DOHH2 (cell line): Measurements from ENCODE around the gene BMP6.
A peak's percentile ranks its signal among the peaks of the same experiment; 100 is the strongest.

Source experiments
- H3F3A ChIP-seq: fragments of 200-600 bp; sonication (generic), shearing (Covaris generic); 2 replicates; pipeline ENCODE4 v1.6.0; 2016; ENCODE audit warnings: antibody characterized with exemption, mild to moderate bottlenecking; ENCODE audit not compliant: control insufficient read depth, insufficient read depth
- H3K27ac ChIP-seq: fragments of 200-600 bp; sonication (generic); 2 replicates; pipeline ENCODE4 v1.5.1; 2014; ENCODE audit warnings: low read depth, mild to moderate bottlenecking, low read length, moderate library complexity
- H3K27me3 ChIP-seq: fragments of 200-600 bp; sonication (generic); 2 replicates; pipeline ENCODE4 v1.6.1; 2014; ENCODE audit warnings: mild to moderate bottlenecking, low read length, mixed read lengths; ENCODE audit not compliant: control insufficient read depth
- H3K36me3 ChIP-seq: fragments of 200-600 bp; sonication (generic); 2 replicates; pipeline ENCODE4 v1.6.1; 2014; ENCODE audit warnings: mild to moderate bottlenecking, low read length, moderate library complexity, mixed read lengths; ENCODE audit not compliant: control insufficient read depth
- H3K4me1 ChIP-seq: fragments of 200-600 bp; sonication (generic); 2 replicates; pipeline ENCODE4 v1.6.1; 2014; ENCODE audit warnings: mild to moderate bottlenecking, low read length, mixed read lengths; ENCODE audit not compliant: control insufficient read depth
- H3K4me2 ChIP-seq: fragments of 200-600 bp; sonication (generic); 2 replicates; pipeline ENCODE4 v1.6.0; 2014; ENCODE audit warnings: mild to moderate bottlenecking, low read length, moderate library complexity
- H3K4me3 ChIP-seq: fragments of 200-600 bp; sonication (generic); 2 replicates; pipeline ENCODE4 v1.5.1; 2014; ENCODE audit warnings: mild to moderate bottlenecking, low read length, mixed read lengths
- H3K79me2 ChIP-seq: fragments of 200-600 bp; sonication (generic); 2 replicates; pipeline ENCODE4 v1.6.1; 2014; ENCODE audit warnings: mild to moderate bottlenecking, low read length, mixed read lengths; ENCODE audit not compliant: control insufficient read depth
- H3K9me2 ChIP-seq: fragments of 200-600 bp; sonication (generic); replicated peaks from 2 replicates; pipeline ENCODE4 v1.6.1; 2014; ENCODE audit warnings: mild to moderate bottlenecking, low read length, mixed read lengths; ENCODE audit not compliant: control insufficient read depth
- H3K9me3 ChIP-seq: fragments of 200-600 bp; sonication (generic); 2 replicates; pipeline ENCODE4 v1.6.1; 2014; ENCODE audit warnings: antibody characterized with exemption, low read length, mixed read lengths; ENCODE audit not compliant: control insufficient read depth, insufficient read depth
- H4K20me1 ChIP-seq: fragments of 200-600 bp; sonication (generic); 2 replicates; pipeline ENCODE4 v1.6.0; 2014; ENCODE audit warnings: low read depth, mild to moderate bottlenecking, antibody characterized with exemption, low read length, moderate library complexity; ENCODE audit not compliant: control insufficient read depth, insufficient read depth
- EZH2phosphoT487 ChIP-seq: fragments of 200-600 bp; sonication (generic); IDR thresholded peaks from 2 replicates; pipeline ENCODE4 v1.6.1; 2017; ENCODE audit warnings: borderline replicate concordance, mild to moderate bottlenecking, antibody characterized with exemption, low read length, moderate library complexity, mixed read lengths
- TF ChIP-seq, protein P1 (sequence below): fragments of 200-600 bp; sonication (generic); IDR thresholded peaks from one replicate; pipeline ENCODE4 v1.5.1; 2014; ENCODE audit warnings: antibody characterized with exemption, mild to moderate bottlenecking, low read depth, low read length; ENCODE audit not compliant: poor library complexity, severe bottlenecking

BMP6 gene

DNA sequence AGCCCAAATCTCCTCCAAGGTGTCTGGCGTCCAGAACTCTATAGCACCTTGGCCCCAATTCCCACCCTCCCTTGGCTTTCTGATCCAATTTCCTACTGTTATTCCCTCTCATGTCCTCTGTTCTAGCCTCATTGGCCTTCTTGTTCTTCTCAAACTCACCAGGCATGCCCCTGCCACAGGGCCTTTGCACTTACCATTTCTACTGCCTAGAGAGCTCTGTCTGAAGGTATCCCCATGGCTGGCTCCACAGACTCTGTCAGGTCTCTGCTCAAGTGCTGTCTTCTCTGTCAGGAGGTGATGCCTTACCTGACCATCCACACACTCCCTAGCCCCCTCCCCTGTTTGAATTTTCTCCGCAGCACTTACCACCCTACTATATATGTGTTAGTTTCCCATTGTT, 5.6 kb upstream of the BMP6 start:
- Histone ChIP-seq H3K79me2 (no peaks in the 10 kb centered on the region), H3K27me3 (peaks cover 27% of the 10 kb centered on the region), H3K9me3 (no peaks in the 10 kb centered on the region), H3F3A (no peaks in the 10 kb centered on the region), H3K27ac (no peak overlapping the region), H3K9me2 (no peaks in the 10 kb centered on the region), H3K4me2 (no peak overlapping the region), H4K20me1 (no peaks in the 10 kb centered on the region), H3K4me3 (no peak overlapping the region), H3K4me1 (no peaks in the 10 kb centered on the region), H3K36me3 (no peaks in the 10 kb centered on the region)
- TF ChIP-seq, protein P1, sequence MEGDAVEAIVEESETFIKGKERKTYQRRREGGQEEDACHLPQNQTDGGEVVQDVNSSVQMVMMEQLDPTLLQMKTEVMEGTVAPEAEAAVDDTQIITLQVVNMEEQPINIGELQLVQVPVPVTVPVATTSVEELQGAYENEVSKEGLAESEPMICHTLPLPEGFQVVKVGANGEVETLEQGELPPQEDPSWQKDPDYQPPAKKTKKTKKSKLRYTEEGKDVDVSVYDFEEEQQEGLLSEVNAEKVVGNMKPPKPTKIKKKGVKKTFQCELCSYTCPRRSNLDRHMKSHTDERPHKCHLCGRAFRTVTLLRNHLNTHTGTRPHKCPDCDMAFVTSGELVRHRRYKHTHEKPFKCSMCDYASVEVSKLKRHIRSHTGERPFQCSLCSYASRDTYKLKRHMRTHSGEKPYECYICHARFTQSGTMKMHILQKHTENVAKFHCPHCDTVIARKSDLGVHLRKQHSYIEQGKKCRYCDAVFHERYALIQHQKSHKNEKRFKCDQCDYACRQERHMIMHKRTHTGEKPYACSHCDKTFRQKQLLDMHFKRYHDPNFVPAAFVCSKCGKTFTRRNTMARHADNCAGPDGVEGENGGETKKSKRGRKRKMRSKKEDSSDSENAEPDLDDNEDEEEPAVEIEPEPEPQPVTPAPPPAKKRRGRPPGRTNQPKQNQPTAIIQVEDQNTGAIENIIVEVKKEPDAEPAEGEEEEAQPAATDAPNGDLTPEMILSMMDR, result no peak
- TF ChIP-seq EZH2phosphoT487, result no peak

GRCh38 chr6:7721649-7722048, 4.2 kb upstream of the BMP6 start:
- H3F3A ChIP-seq, result no peaks in the 10 kb centered on the region
- no peak overlapping the region for H3K27ac ChIP-seq
- H3K4me2 ChIP-seq, result no peak overlapping the region

GRCh38 chr6:7723041-7723447, 2.9 kb upstream of the BMP6 start:
- Histone ChIP-seq H3K27me3 (peaks cover 51% of the 10 kb centered on the region), H3K9me2 (no peaks in the 10 kb centered on the region), H4K20me1 (no peaks in the 10 kb centered on the region), H3K4me3 (no peak overlapping the region), H3K9me3 (no peaks in the 10 kb centered on the region), H3K4me2 (no peak overlapping the region), H3K79me2 (no peaks in the 10 kb centered on the region), H3K27ac (no peak overlapping the region), H3F3A (no peaks in the 10 kb centered on the region), H3K4me1 (peaks cover 12% of the 10 kb centered on the region; the same call in 1 of the 2 replicates), H3K36me3 (no peaks in the 10 kb centered on the region)
- TF ChIP-seq EZH2phosphoT487, result no peak
- TF ChIP-seq, protein P1, result peak; percentile 74

More at GRCh38 chr6:7721649-7722048, 4.2 kb upstream of the BMP6 start:
- peaks cover 6% of the 10 kb centered on the region; the same call in 1 of the 2 replicates for H3K4me1 ChIP-seq
- H3K27me3 ChIP-seq, result peaks cover 40% of the 10 kb centered on the region
- H3K9me2 ChIP-seq, result no peaks in the 10 kb centered on the region
- H3K9me3 ChIP-seq, result no peaks in the 10 kb centered on the region
- no peak for TF ChIP-seq EZH2phosphoT487
- TF ChIP-seq, protein P1, result peak; percentile 34
- no peaks in the 10 kb centered on the region for H3K36me3 ChIP-seq
- H3K79me2 ChIP-seq, result no peaks in the 10 kb centered on the region
- H4K20me1 ChIP-seq, result no peaks in the 10 kb centered on the region
- no peak overlapping the region for H3K4me3 ChIP-seq

- Histone ChIP-seq H3K27me3 (peaks cover 56% of the 10 kb centered on the region), H3K4me1 (peaks cover 15% of the 10 kb centered on the region; the same call in 1 of the 2 replicates), H3K27ac (no peak overlapping the region), H3K36me3 (no peaks in the 10 kb centered on the region), H3K4me3 (no peak overlapping the region), H3K4me2 (no peak overlapping the region), H3K9me3 (no peaks in the 10 kb centered on the region), H3K9me2 (no peaks in the 10 kb centered on the region), H4K20me1 (no peaks in the 10 kb centered on the region), H3K79me2 (no peaks in the 10 kb centered on the region), H3F3A (no peaks in the 10 kb centered on the region)
- no peak for TF ChIP-seq EZH2phosphoT487
- TF ChIP-seq, protein P1, result no peak
These were observed 2.3 kb upstream of the BMP6 start for GRCh38 chr6:7723554-7723953.
